Measurements from ENCODE around the gene SST. TPM values are rescaled to one million over a fixed set of nuclear protein-coding genes. Genes with fewer than 3 reads are reported as not detected.

The SST gene
- total RNA-seq, 3 donors from 2014 or later, result not detected

GRCh38 chr3:187642861-187643260 lies 27.3 kb downstream of the SST start:
- intact Hi-C loops (cut with DNase I; ENCODE audit: low total_unique reads), result no loop called here
- no peak overlapping the region for H3K4me3 ChIP-seq
- no peak for DNase-seq (ENCODE audit: low spot score in 2 of 2)

DNA sequence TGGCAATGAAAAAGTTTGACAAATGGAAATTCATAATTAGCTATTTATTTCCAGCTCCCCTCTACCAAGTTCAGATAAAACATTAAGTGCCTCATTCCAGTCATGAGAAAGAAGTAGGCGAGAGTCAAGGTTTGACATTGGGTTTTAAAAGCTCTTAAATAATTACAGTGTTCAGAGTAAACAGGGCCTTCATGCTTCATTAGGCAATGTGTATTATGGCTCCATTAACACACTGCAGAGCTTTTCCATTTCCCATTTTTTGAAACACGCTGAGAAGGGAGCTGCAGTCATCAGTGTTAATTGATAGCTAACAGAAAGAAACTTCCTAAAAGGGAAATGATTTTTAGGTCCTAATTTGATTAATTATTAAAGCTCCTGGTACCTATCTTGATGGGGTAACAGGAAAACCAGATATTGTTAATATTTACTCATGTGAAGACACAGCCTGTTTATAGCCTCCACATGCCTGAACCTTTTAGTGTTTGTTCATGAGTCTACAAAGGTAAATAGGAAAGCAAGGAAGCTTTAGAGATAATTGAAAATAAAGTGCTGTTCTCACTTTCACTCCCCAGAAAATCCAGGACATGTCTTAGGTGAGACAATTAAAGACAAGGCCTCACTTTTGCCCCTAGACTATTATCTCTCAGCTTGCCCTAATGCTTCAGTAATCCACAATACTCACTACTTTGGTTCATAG lies 28.7 kb downstream of the SST start:
- TF ChIP-seq POLR2A (IDR thresholded peaks at IDR 0.05) (no peak), POLR2AphosphoS5 (IDR thresholded peaks at IDR 0.05) (no peak)
- Histone ChIP-seq H3K36me3 (no peaks in the 10 kb centered on the region), H3K9me3 (peaks cover 0 to 7% of the 10 kb centered on the region in 2 donors), H3K4me3 (no peak overlapping the region), H3K27me3 (peaks cover 0 to 3% of the 10 kb centered on the region in 2 donors), H3K27ac (no peak overlapping the region), H3K4me1 (no peaks in the 10 kb centered on the region)
- no peak for DNase-seq (ENCODE audit: low spot score in 2 of 2)
- intact Hi-C loops (cut with DNase I; ENCODE audit: low total_unique reads), result no loop called here

More at GRCh38 chr3:187642861-187643260, 27.3 kb downstream of the SST start:
- Histone ChIP-seq H3K27me3 (peaks cover 0 to 3% of the 10 kb centered on the region in 2 donors), H3K36me3 (no peaks in the 10 kb centered on the region), H3K9me3 (peaks cover 0 to 7% of the 10 kb centered on the region in 2 donors), H3K27ac (no peak overlapping the region), H3K4me1 (no peaks in the 10 kb centered on the region)
- TF ChIP-seq POLR2AphosphoS5 (IDR thresholded peaks at IDR 0.05) (no peak), POLR2A (IDR thresholded peaks at IDR 0.05) (no peak), CTCF (IDR thresholded peaks at IDR 0.05) (no peak)

DNA sequence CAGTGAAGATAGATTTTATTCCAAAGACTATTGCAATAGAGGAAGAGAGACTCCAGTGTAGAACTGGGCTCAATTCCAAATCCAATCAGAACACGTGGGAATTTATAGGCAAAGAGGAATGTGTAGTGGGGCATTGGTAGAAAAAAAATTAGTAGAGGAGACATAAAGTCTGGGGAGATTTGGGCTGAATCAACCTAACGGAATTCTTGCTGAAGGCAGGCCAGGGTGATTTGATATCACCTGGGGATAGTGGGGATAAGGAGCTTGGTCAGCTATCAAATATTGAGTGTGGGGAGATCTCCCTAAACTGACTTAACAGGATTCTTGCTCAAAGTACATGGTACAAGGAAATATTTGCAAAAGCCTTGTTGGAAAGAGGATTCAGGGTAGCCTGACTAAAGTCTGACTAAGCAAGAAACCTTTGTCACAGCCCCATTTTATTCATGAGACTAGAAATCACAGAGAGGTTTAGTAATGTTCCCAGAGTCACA lies 29.6 kb downstream of the SST start:
- H3K36me3 ChIP-seq, result no peaks in the 10 kb centered on the region
- no peak for DNase-seq (ENCODE audit: low spot score in 2 of 2)
- H3K4me1 ChIP-seq, result no peaks in the 10 kb centered on the region
- intact Hi-C loops (cut with DNase I; ENCODE audit: low total_unique reads), result no loop called here
- no peak overlapping the region for H3K4me3 ChIP-seq
- TF ChIP-seq POLR2AphosphoS5 (IDR thresholded peaks at IDR 0.05) (no peak), CTCF (IDR thresholded peaks at IDR 0.05) (no peak), POLR2A (IDR thresholded peaks at IDR 0.05) (no peak)
- H3K27me3 ChIP-seq, result peaks cover 0 to 3% of the 10 kb centered on the region in 2 donors
- H3K27ac ChIP-seq, result no peak overlapping the region
- peaks cover 0 to 7% of the 10 kb centered on the region in 2 donors for H3K9me3 ChIP-seq

GRCh38 chr3:187639927-187640568 lies 30.1 kb downstream of the SST start:
- H3K9me3 ChIP-seq, result peaks cover 5 to 7% of the 10 kb centered on the region in 2 donors
- no peak overlapping the region for H3K4me3 ChIP-seq
- H3K36me3 ChIP-seq, result no peaks in the 10 kb centered on the region
- intact Hi-C loops (cut with DNase I; ENCODE audit: low total_unique reads), result no loop called here
- no peaks in the 10 kb centered on the region for H3K4me1 ChIP-seq
- peaks cover 0 to 3% of the 10 kb centered on the region in 2 donors for H3K27me3 ChIP-seq
- DNase-seq (ENCODE audit: low spot score in 2 of 2), result no peak
- TF ChIP-seq CTCF (IDR thresholded peaks at IDR 0.05) (no peak), POLR2AphosphoS5 (IDR thresholded peaks at IDR 0.05) (no peak), POLR2A (IDR thresholded peaks at IDR 0.05) (no peak)
- H3K27ac ChIP-seq, result no peak overlapping the region

DNA sequence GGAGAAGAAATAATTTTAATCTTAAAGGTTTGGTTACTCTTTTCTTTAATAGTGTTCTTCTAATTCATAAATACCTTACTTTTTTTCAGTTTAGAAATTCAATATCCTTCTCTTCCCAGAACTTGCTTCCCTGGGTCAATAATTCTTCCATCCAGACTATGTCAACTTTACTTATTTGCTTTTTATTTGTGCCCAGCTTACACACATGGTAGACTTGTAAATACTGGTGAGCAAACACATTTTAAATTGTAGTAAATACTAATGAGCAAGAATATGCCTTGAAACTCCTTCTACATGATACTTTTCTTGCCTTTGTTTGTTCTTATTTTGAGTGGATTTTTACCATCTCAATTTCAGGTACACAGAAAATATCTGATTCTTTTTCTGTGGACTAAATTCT lies 33.7 kb downstream of the SST start:
- Histone ChIP-seq H3K4me3 (no peak overlapping the region), H3K27ac (no peak overlapping the region), H3K27me3 (peaks cover 0 to 3% of the 10 kb centered on the region in 2 donors), H3K36me3 (no peaks in the 10 kb centered on the region), H3K9me3 (peaks cover 16 to 21% of the 10 kb centered on the region in 2 donors), H3K4me1 (no peaks in the 10 kb centered on the region)
- TF ChIP-seq POLR2AphosphoS5 (IDR thresholded peaks at IDR 0.05) (no peak), POLR2A (IDR thresholded peaks at IDR 0.05) (no peak), CTCF (IDR thresholded peaks at IDR 0.05) (no peak)
- intact Hi-C loops (cut with DNase I; ENCODE audit: low total_unique reads), result no loop called here
- DNase-seq (ENCODE audit: low spot score in 2 of 2), result no peak
